H9 (cell line): Measurements from ENCODE around the gene KCNG2. TPM values are rescaled to one million over a fixed set of nuclear protein-coding genes. Genes with fewer than 3 reads are reported as not detected.

Source experiments
- DNase-seq: peaks from one replicate; pipeline ENCODE4 v3.0.0-alpha.2; 2017
- H2AFZ ChIP-seq: one replicate; pipeline ENCODE4 v1.6.1; 2013; ENCODE audit warnings: mild to moderate bottlenecking, low read length, control low read depth, moderate library complexity
- H2AK5ac ChIP-seq: 2 replicates; pipeline ENCODE4 v1.6.1; 2013; ENCODE audit warnings: low read length, control low read depth, mixed read lengths; ENCODE audit not compliant: insufficient read length
- H2BK120ac ChIP-seq: one replicate; pipeline ENCODE4 v1.6.1; 2013; ENCODE audit warnings: low read depth, mild to moderate bottlenecking, low read length, control low read depth, inconsistent platforms; ENCODE audit not compliant: poor library complexity, severe bottlenecking
- H2BK12ac ChIP-seq: 2 replicates; pipeline ENCODE4 v1.6.1; 2013; ENCODE audit warnings: low read length, control low read depth, mixed read lengths, low read depth; ENCODE audit not compliant: insufficient read length
- H2BK15ac ChIP-seq: 2 replicates; pipeline ENCODE4 v1.6.1; 2013; ENCODE audit warnings: low read depth, low read length, control low read depth
- H2BK20ac ChIP-seq: one replicate; pipeline ENCODE4 v1.6.1; 2013; ENCODE audit warnings: low read depth, mild to moderate bottlenecking, low read length, control low read depth, inconsistent platforms; ENCODE audit not compliant: poor library complexity, severe bottlenecking
- H2BK5ac ChIP-seq: 2 replicates; pipeline ENCODE4 v1.6.1; 2013; ENCODE audit warnings: low read length, control low read depth, mixed read lengths; ENCODE audit not compliant: insufficient read length
- H3K14ac ChIP-seq: 2 replicates; pipeline ENCODE4 v1.6.1; 2013; ENCODE audit warnings: low read length, control low read depth; ENCODE audit not compliant: insufficient read depth
- H3K18ac ChIP-seq: 2 replicates; pipeline ENCODE4 v1.6.1; 2013; ENCODE audit warnings: low read depth, mild to moderate bottlenecking, mixed read lengths, low read length, control low read depth; ENCODE audit not compliant: insufficient read length
- H3K23ac ChIP-seq: 2 replicates; pipeline ENCODE4 v1.6.1; 2013; ENCODE audit warnings: low read length, control low read depth, mixed read lengths, low read depth; ENCODE audit not compliant: insufficient read length
- H3K23me2 ChIP-seq: 2 replicates; pipeline ENCODE4 v1.6.1; 2013; ENCODE audit warnings: low read depth, mild to moderate bottlenecking, mixed read lengths, low read length, control low read depth; ENCODE audit not compliant: insufficient read length, poor library complexity, severe bottlenecking
- H3K27ac ChIP-seq: 2 replicates; pipeline ENCODE4 v1.5.1; 2013; ENCODE audit warnings: low read length, control low read depth, mixed read lengths, low read depth; ENCODE audit not compliant: insufficient read length
- H3K27me3 ChIP-seq: 2 replicates; pipeline ENCODE4 v1.6.1; 2013; ENCODE audit warnings: low read length, control low read depth, inconsistent platforms; ENCODE audit not compliant: insufficient read depth
- H3K4ac ChIP-seq: 2 replicates; pipeline ENCODE4 v1.6.1; 2013; ENCODE audit warnings: low read depth, mild to moderate bottlenecking, control low read depth, inconsistent platforms, low read length, moderate library complexity
- H3K4me1 ChIP-seq: 2 replicates; pipeline ENCODE4 v1.6.1; 2013; ENCODE audit warnings: low read length, control low read depth, inconsistent platforms; ENCODE audit not compliant: insufficient read depth
- H3K4me2 ChIP-seq: 2 replicates; pipeline ENCODE4 v1.6.1; 2013; ENCODE audit warnings: low read length, control low read depth, mixed read lengths; ENCODE audit not compliant: insufficient read length, insufficient read depth
- H3K56ac ChIP-seq: 2 replicates; pipeline ENCODE4 v1.6.1; 2013; ENCODE audit warnings: low read depth, mild to moderate bottlenecking, mixed read lengths, low read length, control low read depth; ENCODE audit not compliant: insufficient read length
- H3K79me1 ChIP-seq: 2 replicates; pipeline ENCODE4 v1.6.1; 2013; ENCODE audit warnings: low read depth, mild to moderate bottlenecking, moderate library complexity, low read length, control low read depth, inconsistent platforms; ENCODE audit not compliant: insufficient read depth, poor library complexity, severe bottlenecking
- H3K79me2 ChIP-seq: 2 replicates; pipeline ENCODE4 v1.6.1; 2013; ENCODE audit warnings: low read length, control low read depth, inconsistent platforms; ENCODE audit not compliant: insufficient read depth
- H3K9ac ChIP-seq: 2 replicates; pipeline ENCODE4 v1.6.1; 2013; ENCODE audit warnings: low read length, control low read depth, mixed read lengths; ENCODE audit not compliant: insufficient read length; ENCODE audit errors: extremely low read depth
- H3K9me3 ChIP-seq: one replicate; pipeline ENCODE4 v1.6.1; 2013; ENCODE audit warnings: low read depth, low read length, inconsistent platforms; ENCODE audit not compliant: control insufficient read depth
- H3T11ph ChIP-seq: one replicate; pipeline ENCODE4 v1.6.1; 2013; ENCODE audit warnings: mild to moderate bottlenecking, low read length, control low read depth, inconsistent platforms
- H4K20me1 ChIP-seq: one replicate; pipeline ENCODE4 v1.6.1; 2013; ENCODE audit not compliant: control insufficient read depth, insufficient read length, insufficient read depth
- H4K5ac ChIP-seq: 2 replicates; pipeline ENCODE4 v1.6.1; 2013; ENCODE audit warnings: low read depth, mild to moderate bottlenecking, mixed read lengths, low read length, control low read depth; ENCODE audit not compliant: insufficient read length
- H4K8ac ChIP-seq: replicated peaks from 2 replicates; pipeline ENCODE4 v1.6.1; 2013; ENCODE audit warnings: low read length, control low read depth, mixed read lengths, low read depth; ENCODE audit not compliant: insufficient read length
- H4K91ac ChIP-seq: 2 replicates; pipeline ENCODE4 v1.6.1; 2013; ENCODE audit warnings: low read depth, mild to moderate bottlenecking, moderate library complexity, mixed read lengths, low read length, control low read depth; ENCODE audit not compliant: insufficient read length
- H3K27ac Mint-ChIP-seq, 3 experiments: 2 replicates in 2 of 3; 3 replicates in 1 of 3; pipeline ENCODE4 v1.8.0; 2020 to 2021; ENCODE audit warnings: mixed read lengths in 3 of 3, mild to moderate bottlenecking in 1 of 3, moderate library complexity in 1 of 3
- H3K27me3 Mint-ChIP-seq: 2 replicates; pipeline ENCODE4 v1.8.0; 2021; ENCODE audit warnings: low read depth, mild to moderate bottlenecking, moderate library complexity, mixed read lengths
- H3K36me3 Mint-ChIP-seq, 3 experiments: 2 replicates in 2 of 3; 3 replicates in 1 of 3; pipeline ENCODE4 v1.8.0; 2020 to 2021; ENCODE audit warnings: low read depth in 3 of 3, mixed read lengths in 3 of 3; ENCODE audit not compliant: insufficient read depth in 1 of 3
- H3K4me1 Mint-ChIP-seq, 2 experiments: 2 replicates each; pipeline ENCODE4 v1.8.0; 2020; ENCODE audit warnings: mixed read lengths in 2 of 2
- H3K4me3 Mint-ChIP-seq, 2 experiments: 2 replicates in 1 of 2; 3 replicates in 1 of 2; pipeline ENCODE4 v1.8.0; 2020 to 2021; ENCODE audit warnings: mild to moderate bottlenecking in 2 of 2, mixed read lengths in 2 of 2, moderate library complexity in 1 of 2
- H3K9me3 Mint-ChIP-seq, 2 experiments: 2 replicates in 1 of 2; 3 replicates in 1 of 2; pipeline ENCODE4 v1.8.0; 2020; ENCODE audit warnings: mild to moderate bottlenecking in 2 of 2, mixed read lengths in 2 of 2, moderate library complexity in 1 of 2
- WGBS: extraction: QIAGEN DNeasy Blood & Tissue Kit; methylation state at CpG from one replicate; pipeline ENCODE4 v1.1.7; 2013; ENCODE audit warnings: missing lambda C conversion rate, low lambda C conversion rate, mixed read lengths; ENCODE audit not compliant: insufficient read length; ENCODE audit errors: extremely low coverage; 5-methylcytosine and 5-hydroxymethylcytosine counted together
- total RNA-seq: library from RNA; stranded (reverse); gene quantifications from 2 replicates; pipeline ENCODE4 v1.2.1, GENCODE V29; 2021
- TF ChIP-seq, protein P1 (sequence below): fragments of 200-600 bp; sonication (generic); conservative IDR thresholded peaks from 3 replicates; pipeline ENCODE4 v1.8.0; 2021; ENCODE audit warnings: antibody characterized with exemption, mild to moderate bottlenecking

KCNG2 gene
- total RNA-seq, 1 experiment from 2014 or later, result 0.15 TPM

DNA sequence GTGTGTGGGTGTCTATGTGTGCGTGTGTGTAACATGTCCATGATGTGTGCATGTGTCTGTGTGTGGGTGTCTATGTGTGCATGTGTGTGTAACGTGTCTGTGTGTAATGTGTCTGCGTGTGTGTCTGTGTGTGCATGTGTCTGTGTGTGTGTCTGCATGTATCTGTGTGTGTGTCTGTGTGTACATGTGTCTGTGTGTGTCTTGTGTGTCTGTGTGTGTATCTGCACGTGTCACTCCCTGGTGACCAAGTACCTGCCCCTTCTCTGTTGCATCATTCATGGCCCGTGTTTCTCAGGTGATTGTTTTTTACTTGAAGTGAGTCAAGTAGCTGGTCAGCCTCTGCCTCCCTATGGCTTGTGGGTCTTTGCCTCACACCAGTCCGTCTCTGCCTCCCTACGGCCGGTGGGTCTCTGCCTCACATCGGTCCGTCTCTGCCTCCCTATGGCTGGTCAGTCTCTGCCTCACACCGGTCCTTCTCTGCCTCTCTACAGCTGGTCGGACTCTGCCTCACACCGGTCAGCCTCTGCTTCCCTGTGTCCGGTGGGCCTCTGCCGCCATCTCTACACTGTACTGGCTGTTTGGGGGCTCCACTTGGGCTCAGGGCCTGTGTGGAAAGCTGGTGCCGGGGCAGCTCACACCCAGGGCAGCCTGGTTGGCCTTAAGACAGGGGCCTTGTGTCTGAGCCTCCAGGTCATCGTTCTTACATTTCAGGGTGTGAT lies 31.6 kb downstream of the KCNG2 start:
- Histone ChIP-seq H4K5ac (no peak overlapping the region), H2BK5ac (no peak overlapping the region), H3K14ac (no peak overlapping the region), H2BK15ac (no peak overlapping the region), H3K79me1 (no peaks in the 10 kb centered on the region), H3K23ac (no peak overlapping the region), H2AFZ (no peak overlapping the region), H3K4me2 (no peak overlapping the region), H3K27me3 (no peaks in the 10 kb centered on the region), H2AK5ac (no peak overlapping the region), H2BK12ac (no peak overlapping the region), H3K9me3 (no peaks in the 10 kb centered on the region), H3K27ac (no peak overlapping the region), H2BK20ac (no peak overlapping the region), H4K91ac (no peak overlapping the region), H3T11ph (no peak overlapping the region), H3K4me1 (no peaks in the 10 kb centered on the region), H2BK120ac (no peak overlapping the region), H3K56ac (no peak overlapping the region), H3K18ac (no peak overlapping the region), H4K8ac (no peak overlapping the region), H3K79me2 (no peaks in the 10 kb centered on the region), H3K23me2 (no peaks in the 10 kb centered on the region), H3K9ac (no peak overlapping the region), H4K20me1 (no peaks in the 10 kb centered on the region), H3K4ac (no peak overlapping the region)
- no peak overlapping the region for H3K4me3 Mint-ChIP-seq
- no peaks in the 10 kb centered on the region for H3K27me3 Mint-ChIP-seq
- no peaks in the 10 kb centered on the region for H3K4me1 Mint-ChIP-seq
- TF ChIP-seq, protein P1, sequence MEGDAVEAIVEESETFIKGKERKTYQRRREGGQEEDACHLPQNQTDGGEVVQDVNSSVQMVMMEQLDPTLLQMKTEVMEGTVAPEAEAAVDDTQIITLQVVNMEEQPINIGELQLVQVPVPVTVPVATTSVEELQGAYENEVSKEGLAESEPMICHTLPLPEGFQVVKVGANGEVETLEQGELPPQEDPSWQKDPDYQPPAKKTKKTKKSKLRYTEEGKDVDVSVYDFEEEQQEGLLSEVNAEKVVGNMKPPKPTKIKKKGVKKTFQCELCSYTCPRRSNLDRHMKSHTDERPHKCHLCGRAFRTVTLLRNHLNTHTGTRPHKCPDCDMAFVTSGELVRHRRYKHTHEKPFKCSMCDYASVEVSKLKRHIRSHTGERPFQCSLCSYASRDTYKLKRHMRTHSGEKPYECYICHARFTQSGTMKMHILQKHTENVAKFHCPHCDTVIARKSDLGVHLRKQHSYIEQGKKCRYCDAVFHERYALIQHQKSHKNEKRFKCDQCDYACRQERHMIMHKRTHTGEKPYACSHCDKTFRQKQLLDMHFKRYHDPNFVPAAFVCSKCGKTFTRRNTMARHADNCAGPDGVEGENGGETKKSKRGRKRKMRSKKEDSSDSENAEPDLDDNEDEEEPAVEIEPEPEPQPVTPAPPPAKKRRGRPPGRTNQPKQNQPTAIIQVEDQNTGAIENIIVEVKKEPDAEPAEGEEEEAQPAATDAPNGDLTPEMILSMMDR, result no peak
- WGBS, result no CpG with 5 or more reads among the region's 17 CpGs
- H3K27ac Mint-ChIP-seq, result no peak overlapping the region; a peak in 1 of 7 replicates
- DNase-seq, result no peak
- H3K36me3 Mint-ChIP-seq, result no peaks in the 10 kb centered on the region
- H3K9me3 Mint-ChIP-seq, result peaks cover 0 to 6% of the 10 kb centered on the region in 2 experiments; a peak in 2 of 5 replicates
